ENCODE measurements around the gene VTI1A. TPM values are rescaled to one million over a fixed set of nuclear protein-coding genes. Genes with fewer than 3 reads are reported as not detected.

Gene VTI1A
- total RNA-seq, 6 experiments from 2014 or later: 11.2 to 26.2 (median 12.3) TPM

DNA sequence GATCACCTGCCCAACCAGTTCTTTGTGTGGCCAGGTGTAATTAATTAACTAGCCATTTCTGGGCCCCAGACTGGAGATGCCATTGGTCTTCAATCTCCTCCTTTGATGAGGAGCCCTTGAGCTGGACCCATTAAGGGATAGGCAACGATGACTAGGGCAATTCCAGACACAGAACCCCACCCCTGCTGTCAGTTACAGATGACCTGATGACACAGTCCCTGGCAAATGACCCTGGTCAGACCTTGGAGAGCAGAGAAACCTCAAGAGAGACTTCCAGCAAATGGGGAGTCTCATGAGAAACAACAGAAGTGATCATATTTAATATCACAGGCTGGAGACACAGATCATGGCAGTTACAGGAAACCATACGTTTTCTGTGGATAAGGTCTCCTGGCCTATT lies 401.2 kb downstream of the VTI1A start:
- Histone ChIP-seq H3K27ac (no peak overlapping the region), H3K36me3 (no peaks in the 10 kb centered on the region), H3K4me3 (no peak overlapping the region), H3K27me3 (no peaks in the 10 kb centered on the region), H3K4me1 (peaks cover 0 to 32% (median 6%) of the 10 kb centered on the region in 4 donors), H3K9me3 (no peaks in the 10 kb centered on the region)
- 67% methylated on average over 1 of the region's 2 CpGs for WGBS (ENCODE audit: insufficient coverage, low coverage, low lambda C conversion rate, missing lambda C conversion rate)
- DNase-seq (no peak), ATAC-seq (no peak)
- TF ChIP-seq, protein P1, sequence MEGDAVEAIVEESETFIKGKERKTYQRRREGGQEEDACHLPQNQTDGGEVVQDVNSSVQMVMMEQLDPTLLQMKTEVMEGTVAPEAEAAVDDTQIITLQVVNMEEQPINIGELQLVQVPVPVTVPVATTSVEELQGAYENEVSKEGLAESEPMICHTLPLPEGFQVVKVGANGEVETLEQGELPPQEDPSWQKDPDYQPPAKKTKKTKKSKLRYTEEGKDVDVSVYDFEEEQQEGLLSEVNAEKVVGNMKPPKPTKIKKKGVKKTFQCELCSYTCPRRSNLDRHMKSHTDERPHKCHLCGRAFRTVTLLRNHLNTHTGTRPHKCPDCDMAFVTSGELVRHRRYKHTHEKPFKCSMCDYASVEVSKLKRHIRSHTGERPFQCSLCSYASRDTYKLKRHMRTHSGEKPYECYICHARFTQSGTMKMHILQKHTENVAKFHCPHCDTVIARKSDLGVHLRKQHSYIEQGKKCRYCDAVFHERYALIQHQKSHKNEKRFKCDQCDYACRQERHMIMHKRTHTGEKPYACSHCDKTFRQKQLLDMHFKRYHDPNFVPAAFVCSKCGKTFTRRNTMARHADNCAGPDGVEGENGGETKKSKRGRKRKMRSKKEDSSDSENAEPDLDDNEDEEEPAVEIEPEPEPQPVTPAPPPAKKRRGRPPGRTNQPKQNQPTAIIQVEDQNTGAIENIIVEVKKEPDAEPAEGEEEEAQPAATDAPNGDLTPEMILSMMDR (IDR thresholded peaks at IDR 0.05): no peak
- TF ChIP-seq POLR2A (IDR thresholded peaks at IDR 0.05): no peak
- intact Hi-C loops (cut with DNase I): loop anchor here in 1 of 2 donors (10.0 kb wide), 1 partner anchor 57 kb away; no protein-coding TSS in a partner anchor

DNA sequence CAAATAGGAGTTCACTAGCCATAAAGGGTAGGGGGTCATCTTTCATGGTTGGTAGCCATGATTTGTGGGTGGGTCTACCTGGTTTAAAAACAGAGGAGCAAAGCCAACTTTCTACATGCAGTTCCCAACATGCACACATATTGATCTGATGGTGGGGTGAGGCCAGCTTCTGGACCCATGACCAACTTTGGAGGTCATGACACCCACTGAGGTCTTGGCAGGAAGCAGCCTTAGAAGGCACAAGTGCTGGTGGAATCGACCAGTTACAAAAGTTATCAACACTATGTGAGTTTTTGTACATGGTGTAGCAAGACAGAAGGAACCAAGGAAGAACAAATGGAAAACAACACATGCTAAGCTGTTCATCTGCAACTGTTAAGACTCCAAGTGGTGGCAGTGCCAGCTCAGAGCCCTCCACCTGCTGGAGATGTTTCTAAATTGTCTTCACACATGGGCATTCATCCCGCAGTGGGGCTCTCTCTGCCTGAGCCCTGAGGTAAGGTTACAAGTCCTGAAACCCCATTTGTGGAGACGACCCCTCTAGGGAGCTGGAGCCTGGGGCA lies 401.9 kb downstream of the VTI1A start:
- TF ChIP-seq, protein P1 (IDR thresholded peaks at IDR 0.05): peak in 1 of 4 donors; percentile 3
- TF ChIP-seq POLR2A (IDR thresholded peaks at IDR 0.05): no peak
- Histone ChIP-seq H3K4me1 (peaks cover 0 to 30% (median 2%) of the 10 kb centered on the region in 4 donors), H3K4me3 (no peak overlapping the region), H3K9me3 (no peaks in the 10 kb centered on the region), H3K27ac (no peak overlapping the region), H3K27me3 (no peaks in the 10 kb centered on the region), H3K36me3 (no peaks in the 10 kb centered on the region)
- peak; percentile 40 to 60 (median 46) for ATAC-seq
- no peak for DNase-seq
- WGBS (ENCODE audit: insufficient coverage, low coverage, low lambda C conversion rate, missing lambda C conversion rate): 33% methylated on average over 1 of the region's 3 CpGs
- intact Hi-C loops (cut with DNase I): loop anchor here in 1 of 2 donors (10.0 kb wide), 1 partner anchor 56 kb away; no protein-coding TSS in a partner anchor

DNA sequence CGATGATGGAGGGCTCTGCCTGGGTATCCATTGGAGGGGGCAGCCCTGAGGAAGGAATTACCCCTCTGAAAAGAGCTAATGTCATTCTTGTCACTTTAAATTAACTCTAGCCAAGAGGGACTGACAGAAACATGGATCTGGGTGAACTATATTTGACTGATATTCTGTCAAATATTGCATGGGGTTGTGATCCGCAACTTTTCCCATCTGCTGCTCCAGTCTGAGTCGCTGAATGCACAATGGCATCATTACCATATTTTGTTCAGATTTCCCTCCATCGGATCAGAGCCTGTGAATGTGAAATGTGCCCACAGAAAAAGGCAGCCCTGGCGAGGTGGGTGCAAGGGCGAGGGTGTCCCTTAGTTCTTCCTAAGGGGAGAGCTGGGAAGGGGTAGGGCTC lies 402.5 kb downstream of the VTI1A start:
- TF ChIP-seq, protein P1 (IDR thresholded peaks at IDR 0.05): no peak
- no peak for TF ChIP-seq POLR2A (IDR thresholded peaks at IDR 0.05)
- WGBS (ENCODE audit: insufficient coverage, low coverage, low lambda C conversion rate, missing lambda C conversion rate): 95% methylated on average over 5 of the region's 6 CpGs
- Histone ChIP-seq H3K4me1 (peaks cover 0 to 30% (median 2%) of the 10 kb centered on the region in 4 donors), H3K9me3 (no peaks in the 10 kb centered on the region), H3K27ac (no peak overlapping the region), H3K27me3 (no peaks in the 10 kb centered on the region), H3K4me3 (no peak overlapping the region), H3K36me3 (no peaks in the 10 kb centered on the region)
- no peak for ATAC-seq
- intact Hi-C loops (cut with DNase I): loop anchor here in 1 of 2 donors (10.0 kb wide), 1 partner anchor 55 kb away; no protein-coding TSS in a partner anchor
- no peak for DNase-seq

DNA sequence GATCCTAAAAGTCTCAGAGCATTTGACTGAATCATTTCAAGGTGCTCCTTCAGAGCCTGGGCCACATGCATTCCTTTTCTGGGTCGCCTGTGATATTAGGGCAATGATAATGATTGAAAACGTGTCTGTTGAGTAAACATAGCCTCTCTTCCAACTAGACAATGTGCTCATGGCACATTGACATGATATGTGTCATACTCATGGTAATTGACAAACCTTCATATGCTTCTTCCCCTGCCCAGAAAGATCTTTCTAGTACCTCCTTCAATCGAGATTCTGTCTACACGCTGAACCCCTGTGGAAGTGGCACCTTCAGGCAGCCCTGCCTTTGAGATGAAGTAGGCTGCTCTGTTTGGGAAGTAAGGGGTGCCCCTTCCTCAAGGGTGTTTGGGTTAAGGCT lies 404.2 kb downstream of the VTI1A start:
- no peaks in the 10 kb centered on the region for H3K9me3 ChIP-seq
- H3K27me3 ChIP-seq: no peaks in the 10 kb centered on the region
- H3K4me3 ChIP-seq: no peak overlapping the region
- DNase-seq (no peak), ATAC-seq (peak in 1 of 4 donors; percentile 30)
- intact Hi-C loops (cut with DNase I): no loop called here
- no peak for TF ChIP-seq POLR2A (IDR thresholded peaks at IDR 0.05)
- TF ChIP-seq, protein P1 (IDR thresholded peaks at IDR 0.05): no peak
- peaks cover 0 to 30% (median 2%) of the 10 kb centered on the region in 4 donors for H3K4me1 ChIP-seq
- no peaks in the 10 kb centered on the region for H3K36me3 ChIP-seq
- H3K27ac ChIP-seq: no peak overlapping the region
- 44% methylated on average over 4 of the region's 4 CpGs for WGBS (ENCODE audit: insufficient coverage, low coverage, low lambda C conversion rate, missing lambda C conversion rate)
